Activated CD8-positive, alpha-beta memory T cell treated with anti-CD3 and anti-CD28 coated beads for 24 hours (primary cell): ENCODE data around the gene STARD5.

ENCODE experiments used
- DNase-seq: peaks from one replicate; pipeline ENCODE4 v3.0.0-alpha.2; 2020

Gene STARD5

GRCh38 chr15:81336568-81336967, 12.6 kb upstream of the STARD5 start:
- DNase-seq: no peak

- DNase-seq: no peak
Measured at GRCh38 chr15:81335631-81336030, 11.7 kb upstream of the STARD5 start.

- no peak for DNase-seq
Measured at GRCh38 chr15:81334768-81335435, 11.0 kb upstream of the STARD5 start.

- DNase-seq: peak; percentile 45
Measured at GRCh38 chr15:81333363-81333762, 9.4 kb upstream of the STARD5 start.

- DNase-seq: peak; percentile 51
Measured at GRCh38 chr15:81332326-81332725, 8.4 kb upstream of the STARD5 start.

GRCh38 chr15:81331600-81331999, 7.7 kb upstream of the STARD5 start:
- peak; percentile 41 for DNase-seq

- peak; percentile 50 for DNase-seq
Measured at GRCh38 chr15:81331141-81331540, 7.2 kb upstream of the STARD5 start.

- DNase-seq: peak; percentile 50
Measured at GRCh38 chr15:81330366-81331090, 6.6 kb upstream of the STARD5 start.

- no peak for DNase-seq
Measured at GRCh38 chr15:81329446-81329845, 5.5 kb upstream of the STARD5 start.

GRCh38 chr15:81327516-81327915, 3.6 kb upstream of the STARD5 start:
- no peak for DNase-seq

- DNase-seq: no peak
Measured at GRCh38 chr15:81326466-81327212, 2.7 kb upstream of the STARD5 start.

- no peak for DNase-seq
Measured at GRCh38 chr15:81323559-81323943, 390 bp downstream of the STARD5 start.

GRCh38 chr15:81322676-81323253, 1.2 kb downstream of the STARD5 start:
- no peak for DNase-seq

- DNase-seq: no peak
Measured at GRCh38 chr15:81321667-81322066, 2.3 kb downstream of the STARD5 start.

- no peak for DNase-seq
Measured at GRCh38 chr15:81317642-81318017, 6.3 kb downstream of the STARD5 start.

GRCh38 chr15:81316267-81316666, 7.7 kb downstream of the STARD5 start:
- DNase-seq: no peak

GRCh38 chr15:81315452-81316175, 8.3 kb downstream of the STARD5 start:
- DNase-seq: no peak

- DNase-seq: no peak
Measured at GRCh38 chr15:81314378-81314777, 9.6 kb downstream of the STARD5 start.

GRCh38 chr15:81313686-81314085, 10.3 kb downstream of the STARD5 start:
- no peak for DNase-seq

- no peak for DNase-seq
Measured at GRCh38 chr15:81312790-81313543, 11.0 kb downstream of the STARD5 start.

- DNase-seq: no peak
Measured at GRCh38 chr15:81311752-81312464, 12.0 kb downstream of the STARD5 start.
